Globus pallidus (tissue), 1 donor: ENCODE results near the gene KANK4.
"Not testable (repeated sequence)": the region's sequence is repeated elsewhere in the genome, so short reads cannot be mapped to it uniquely, and the experiment has no call there.

Source experiments
- DNase-seq: peaks from one replicate; pipeline ENCODE4 v3.0.0-alpha.2; 2015; ENCODE audit warnings: low spot score

Gene KANK4

GRCh38 chr1:62237950-62238374 is 81.3 kb downstream of the KANK4 start:
- DNase-seq: no peak

GRCh38 chr1:62237361-62237760 is 81.9 kb downstream of the KANK4 start:
- no peak for DNase-seq

GRCh38 chr1:62235576-62235975 is 83.7 kb downstream of the KANK4 start:
- no peak for DNase-seq

- no peak for DNase-seq
These were observed 84.5 kb downstream of the KANK4 start for GRCh38 chr1:62234688-62235087.

- DNase-seq: no peak
These were observed 85.2 kb downstream of the KANK4 start for GRCh38 chr1:62233926-62234450.

GRCh38 chr1:62232871-62233278 is 86.4 kb downstream of the KANK4 start:
- no peak for DNase-seq

- DNase-seq: no peak
These were observed 88.5 kb downstream of the KANK4 start for GRCh38 chr1:62230718-62231117.

- DNase-seq: no peak
These were observed 89.3 kb downstream of the KANK4 start for GRCh38 chr1:62229932-62230331.

GRCh38 chr1:62229468-62229867 is 89.8 kb downstream of the KANK4 start:
- DNase-seq: no peak

GRCh38 chr1:62228883-62229187 is 90.4 kb downstream of the KANK4 start:
- no peak for DNase-seq

- DNase-seq: no peak
These were observed 90.9 kb downstream of the KANK4 start for GRCh38 chr1:62228136-62228882.

GRCh38 chr1:62227496-62227895 is 91.7 kb downstream of the KANK4 start:
- no peak for DNase-seq

- no peak for DNase-seq
These were observed 95.1 kb downstream of the KANK4 start for GRCh38 chr1:62224182-62224581.

- DNase-seq: no peak
These were observed 96.9 kb downstream of the KANK4 start for GRCh38 chr1:62222321-62222720.

- no peak for DNase-seq
These were observed 98.1 kb downstream of the KANK4 start for GRCh38 chr1:62221171-62221570.

GRCh38 chr1:62220456-62220855 is 98.8 kb downstream of the KANK4 start:
- not testable (repeated sequence) for DNase-seq

GRCh38 chr1:62218604-62219003 is 100.6 kb downstream of the KANK4 start:
- DNase-seq: no peak

- DNase-seq: no peak
These were observed 105.9 kb downstream of the KANK4 start for GRCh38 chr1:62213075-62213914.

GRCh38 chr1:62212411-62212810 is 106.8 kb downstream of the KANK4 start:
- DNase-seq: no peak

GRCh38 chr1:62210960-62211359 is 108.3 kb downstream of the KANK4 start:
- DNase-seq: no peak

GRCh38 chr1:62209931-62210595 is 109.2 kb downstream of the KANK4 start:
- DNase-seq: no peak

- DNase-seq: no peak
These were observed 110.3 kb downstream of the KANK4 start for GRCh38 chr1:62208970-62209369.

GRCh38 chr1:62208087-62208486 is 111.1 kb downstream of the KANK4 start:
- no peak for DNase-seq
